Glomerular visceral epithelial cell (primary cell): ENCODE results near the gene APH1B.
A peak's percentile ranks its signal among the peaks of the same experiment; 100 is the strongest.

Experiments used
- DNase-seq: peaks from one replicate; pipeline ENCODE4 v3.0.0-alpha.2; 2016; ENCODE audit errors: extremely low spot score

APH1B gene

DNA sequence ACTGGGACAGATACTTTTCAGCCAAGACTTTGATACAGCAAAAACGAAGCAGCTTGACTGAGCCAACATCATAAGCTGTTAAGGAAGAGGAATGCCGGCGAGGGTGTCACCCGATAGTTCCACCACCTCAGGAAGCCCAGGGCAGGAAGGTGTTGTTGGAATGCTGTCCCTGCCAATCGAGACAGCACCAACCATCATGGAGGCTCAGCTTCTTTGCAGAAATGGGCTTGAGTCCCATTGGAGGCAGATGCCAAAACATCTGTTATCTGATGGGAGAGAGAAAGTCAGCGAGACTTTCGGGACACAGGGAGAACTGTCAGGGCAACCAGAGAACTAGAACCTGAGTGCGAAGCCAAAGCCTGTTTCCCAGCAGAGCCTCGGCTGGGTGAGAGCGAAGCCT, 53.5 kb downstream of the APH1B start:
- no peak for DNase-seq

DNA sequence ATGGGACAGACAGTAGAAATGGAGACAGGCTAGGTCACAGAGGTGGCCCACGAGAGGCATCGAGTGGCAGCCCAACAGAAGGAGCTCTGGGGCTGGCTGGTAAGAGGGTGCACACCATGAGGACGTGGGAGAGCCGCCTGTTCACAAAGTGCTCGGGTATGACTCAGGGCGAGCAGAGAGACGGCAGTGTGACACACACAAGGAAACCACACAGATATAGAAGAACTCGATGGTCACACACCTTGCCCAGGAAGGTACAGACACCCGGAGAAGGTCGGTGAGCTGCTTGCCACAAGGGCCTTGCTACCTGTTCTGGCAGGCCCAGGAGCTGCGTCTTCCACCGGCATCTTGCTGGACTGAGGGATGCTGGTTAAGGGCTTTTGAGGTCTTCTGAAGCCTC, 54.1 kb downstream of the APH1B start:
- peak; percentile 50 for DNase-seq

DNA sequence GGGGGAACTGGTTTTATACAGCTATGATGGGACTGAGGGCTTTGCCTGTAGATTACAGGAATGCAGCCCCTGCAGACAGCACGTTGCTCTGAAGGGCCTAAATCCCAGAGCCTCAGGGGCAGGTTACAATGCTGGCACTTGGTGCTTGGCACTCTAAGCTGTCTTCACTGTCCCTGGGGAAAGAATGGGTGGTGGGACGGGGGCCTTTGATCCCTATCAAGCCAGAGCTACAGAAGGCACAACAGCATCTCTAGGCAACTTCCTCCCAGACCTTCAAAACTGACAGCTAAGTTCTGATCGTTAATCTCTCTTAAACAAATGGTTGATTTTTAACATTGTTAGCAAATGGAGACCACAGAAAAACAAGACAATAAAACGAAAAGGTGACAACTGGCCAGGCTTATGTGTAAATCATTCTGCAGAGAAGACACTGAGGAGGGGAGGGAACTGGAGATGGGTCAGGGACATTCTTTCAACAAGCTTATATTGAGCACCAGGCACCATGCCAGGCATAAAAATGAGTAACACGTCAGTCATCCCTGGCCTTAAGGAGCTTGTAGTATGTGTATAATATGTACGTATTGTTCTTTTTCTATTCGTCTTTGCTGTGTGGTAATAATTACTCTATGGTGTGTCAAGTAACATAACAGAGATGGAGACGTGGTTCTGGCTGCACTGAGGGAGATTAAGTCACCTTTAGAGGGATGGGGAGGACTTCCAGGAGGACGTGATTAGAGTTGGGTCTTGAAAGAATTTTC, 55.1 kb downstream of the APH1B start:
- DNase-seq, result peak; percentile 91

DNA sequence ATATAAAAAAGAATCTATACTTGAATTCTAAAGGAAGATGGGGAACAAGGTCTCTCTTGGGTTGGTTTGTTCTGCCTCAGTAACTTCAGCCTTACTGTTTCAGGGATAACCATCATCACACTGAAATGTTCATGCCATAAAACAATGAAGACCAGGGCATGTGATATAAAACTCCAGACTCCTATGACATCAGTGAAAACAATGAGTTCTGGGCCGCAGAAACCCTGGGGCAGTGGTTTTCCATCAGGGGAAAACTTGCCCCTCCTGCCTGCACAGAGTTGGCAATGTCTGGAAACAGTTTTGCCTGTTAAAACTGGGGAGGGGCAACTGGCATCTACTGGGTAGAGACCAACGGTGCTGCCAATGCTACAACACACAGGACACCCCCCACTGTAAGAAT, 57.4 kb downstream of the APH1B start:
- peak; percentile 23 for DNase-seq

- DNase-seq, result no peak
Measured at GRCh38 chr15:63335543-63336240, 58.3 kb downstream of the APH1B start.

GRCh38 chr15:63337046-63337445, 59.6 kb downstream of the APH1B start:
- DNase-seq, result no peak

DNA sequence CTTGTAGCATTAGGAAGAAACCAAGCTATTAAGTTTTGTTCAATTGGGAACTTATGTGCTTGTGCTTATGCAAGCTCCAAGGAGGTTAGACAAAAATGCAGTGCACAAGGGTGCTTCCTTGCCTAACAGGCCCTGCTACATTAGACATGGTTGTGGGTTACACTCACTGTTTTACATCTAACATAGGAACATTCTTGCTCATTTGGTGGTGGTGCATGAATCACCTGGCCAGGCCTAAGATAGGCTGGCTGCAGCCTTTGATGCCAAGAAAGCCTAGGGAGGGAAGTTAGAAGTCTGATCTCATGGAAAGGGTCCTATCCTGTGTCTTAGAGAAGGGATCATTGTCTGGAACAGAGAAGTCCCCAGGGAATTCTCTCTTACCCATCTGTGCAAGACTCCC, 60.8 kb downstream of the APH1B start:
- peak; percentile 76 for DNase-seq

GRCh38 chr15:63339006-63339766, 61.8 kb downstream of the APH1B start:
- DNase-seq, result no peak

DNA sequence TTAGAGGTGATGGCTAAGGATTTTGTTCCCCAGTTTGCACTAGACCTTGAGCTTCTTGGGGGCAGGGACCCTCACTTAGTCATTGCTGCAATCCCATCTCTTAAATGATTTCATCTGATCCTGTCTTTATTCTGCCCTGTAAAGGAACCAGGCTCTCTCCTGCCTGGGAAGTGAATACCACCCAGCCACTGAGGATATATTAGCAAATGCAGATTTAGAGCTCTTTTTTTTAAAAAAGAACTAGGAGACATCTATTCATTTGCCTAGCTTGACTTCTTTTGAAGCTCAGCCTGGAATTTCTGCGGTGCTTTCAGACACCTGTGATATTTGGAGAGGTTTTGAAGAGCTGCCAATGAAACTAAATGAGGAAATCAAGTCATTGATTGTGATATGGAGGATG, 62.4 kb downstream of the APH1B start:
- no peak for DNase-seq

- no peak for DNase-seq
Measured at GRCh38 chr15:63340353-63340752, 62.9 kb downstream of the APH1B start.

- no peak for DNase-seq
Measured at GRCh38 chr15:63340878-63341277, 63.5 kb downstream of the APH1B start.

DNA sequence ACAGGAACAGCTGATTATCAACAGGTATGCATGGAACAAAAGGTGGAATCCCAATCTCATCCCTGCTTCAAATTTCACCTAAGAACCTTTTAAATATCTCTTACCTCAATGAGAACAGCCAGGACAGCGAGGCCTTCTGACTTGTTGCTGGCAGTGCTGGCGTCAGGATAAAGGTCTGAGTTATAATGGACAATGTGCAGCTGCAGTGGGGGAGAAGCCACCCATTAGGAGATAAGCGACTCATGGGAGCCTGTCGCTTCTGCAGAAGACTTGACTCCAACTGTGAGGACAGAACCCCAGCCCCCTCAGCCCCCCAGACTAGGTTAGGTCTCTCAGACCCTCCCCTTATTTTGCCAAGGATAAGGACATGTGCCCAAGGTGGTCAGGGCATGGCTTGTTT, 64.5 kb downstream of the APH1B start:
- no peak for DNase-seq

- peak; percentile 79 for DNase-seq
Measured at GRCh38 chr15:63342996-63343562, 65.7 kb downstream of the APH1B start.

DNA sequence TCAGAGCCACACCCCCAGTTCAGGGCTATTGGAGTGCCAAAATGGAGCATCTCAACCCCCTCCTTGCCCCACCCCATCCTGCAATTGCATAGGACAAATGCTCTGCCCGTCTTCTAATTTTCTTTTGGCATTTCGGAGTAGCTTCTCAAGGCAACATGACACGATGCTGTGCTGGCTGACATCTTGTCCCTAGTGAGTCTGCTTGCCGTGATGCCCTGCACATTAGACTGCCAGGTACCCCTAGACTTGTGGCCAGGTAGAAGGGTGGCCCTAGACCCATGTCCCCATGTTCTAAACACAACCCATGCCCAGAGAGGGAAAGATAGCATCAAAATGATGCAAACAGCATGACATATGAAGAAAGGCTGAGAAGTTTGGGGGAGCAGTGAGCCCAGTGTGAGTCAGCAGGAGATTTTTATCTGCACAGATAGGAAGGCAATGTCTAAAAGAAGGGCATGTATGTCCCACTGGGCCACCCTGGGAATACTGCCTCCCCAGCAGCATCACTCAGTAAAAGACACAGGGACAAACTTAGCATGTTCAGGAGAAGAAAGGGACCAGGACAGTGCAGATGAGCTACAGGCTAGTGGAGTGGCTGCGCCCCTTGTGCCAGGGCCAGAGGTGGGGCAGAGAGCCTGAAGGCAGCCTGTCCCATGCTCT, 67.5 kb downstream of the APH1B start:
- no peak for DNase-seq

DNA sequence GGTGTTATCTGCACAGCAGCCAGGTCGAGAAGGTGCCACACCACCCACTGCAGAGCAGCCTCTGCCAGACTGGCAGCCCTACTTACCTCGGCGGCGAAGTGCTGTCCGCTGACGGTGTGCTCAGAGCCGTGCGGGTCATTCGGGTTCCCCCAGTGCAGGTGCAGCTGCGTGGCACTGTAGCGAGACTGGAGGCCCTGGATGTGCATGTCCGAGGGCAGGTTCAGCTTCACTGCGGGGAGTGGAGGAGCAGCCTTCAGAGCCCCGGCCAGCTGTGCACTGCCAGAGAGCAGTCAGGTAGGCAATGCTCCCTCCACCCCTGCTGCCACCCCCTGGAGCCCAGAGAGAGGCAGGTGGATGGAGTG, 68.0 kb downstream of the APH1B start:
- no peak for DNase-seq

DNA sequence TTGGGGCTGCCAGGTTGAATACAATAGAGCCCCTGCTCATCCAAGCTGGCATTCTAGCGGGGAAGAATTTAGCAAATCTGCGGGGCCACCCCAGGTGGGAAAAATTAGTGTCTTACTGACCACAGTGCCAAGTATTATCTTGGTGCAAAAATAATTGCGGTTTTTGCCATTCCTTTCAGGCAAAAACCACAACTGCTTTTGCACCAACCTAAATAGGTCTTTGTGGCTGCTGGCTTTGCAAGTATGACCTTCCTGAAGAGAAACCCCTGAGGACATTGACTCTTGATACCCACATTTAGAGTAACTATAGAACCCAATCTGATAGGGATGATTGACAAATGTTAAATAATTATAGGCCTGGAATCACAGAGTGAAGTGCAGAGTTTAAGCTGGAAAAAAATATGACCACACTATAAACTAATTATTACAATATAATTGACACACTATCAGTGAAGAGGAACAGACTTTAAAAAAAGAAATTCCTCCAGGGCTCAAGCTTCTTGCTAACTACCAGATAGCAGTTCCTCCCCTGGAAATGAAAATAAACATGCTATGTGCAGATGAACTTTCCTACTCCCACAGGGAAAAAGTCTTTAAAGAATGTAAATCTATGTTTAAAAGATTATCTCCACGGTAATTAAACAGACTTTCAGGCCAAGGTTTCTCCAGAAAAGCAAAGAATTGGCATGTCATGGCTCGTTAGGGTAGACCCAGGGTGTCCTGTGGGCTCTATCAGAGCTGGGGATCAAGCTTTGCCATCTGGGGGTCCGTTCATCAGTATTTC, 69.9 kb downstream of the APH1B start:
- peak; percentile 83 for DNase-seq

DNA sequence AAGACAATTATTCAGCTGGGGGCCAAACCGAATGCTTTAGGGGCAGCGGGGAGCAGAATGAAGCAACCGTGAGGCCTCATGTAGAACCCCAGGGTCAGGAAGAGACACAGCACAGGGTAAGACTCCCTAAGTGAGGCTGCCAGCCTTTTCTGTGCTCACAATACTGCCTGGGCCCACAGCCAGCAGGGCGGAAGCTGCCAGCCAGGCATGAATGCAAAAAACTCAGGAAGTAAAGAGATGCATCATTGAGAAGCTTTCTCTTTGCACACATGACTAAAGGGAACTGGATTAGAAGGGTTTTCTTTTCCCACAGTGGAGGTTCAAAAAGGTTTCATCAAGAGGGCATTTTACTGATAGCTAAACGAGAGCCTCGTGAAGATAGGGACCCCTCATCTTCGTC, 71.0 kb downstream of the APH1B start:
- peak; percentile 76 for DNase-seq

GRCh38 chr15:63349156-63349555, 71.8 kb downstream of the APH1B start:
- DNase-seq, result no peak

- no peak for DNase-seq
Measured at GRCh38 chr15:63349621-63350020, 72.2 kb downstream of the APH1B start.

- no peak for DNase-seq
Measured at GRCh38 chr15:63350178-63350621, 72.8 kb downstream of the APH1B start.

DNA sequence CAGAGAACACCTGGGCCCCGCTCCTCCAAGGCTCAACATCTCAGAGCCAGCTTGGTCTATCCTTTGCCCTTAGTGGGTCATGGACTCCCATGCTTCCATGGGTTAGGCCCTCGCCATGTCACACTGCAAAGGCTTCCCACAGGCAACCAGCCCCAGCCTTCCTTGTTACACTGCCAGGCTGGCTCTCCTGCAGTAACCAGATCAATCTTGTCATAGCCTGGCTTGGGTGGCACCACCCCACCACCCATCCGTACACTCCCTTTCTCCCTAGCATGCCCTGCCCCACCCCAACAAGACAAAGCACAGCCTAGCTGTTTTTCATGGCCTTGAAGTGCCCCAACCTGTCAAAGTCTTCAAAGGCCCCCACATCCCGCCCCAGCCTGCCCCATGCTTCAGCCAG, 73.8 kb downstream of the APH1B start:
- no peak for DNase-seq
